Heart right ventricle (tissue), 16 donors: ENCODE measurements around the gene NPTX1. TPM values are rescaled to one million over a fixed set of nuclear protein-coding genes. Genes with fewer than 3 reads are reported as not detected.

Source experiments
- ATAC-seq, 8 donors: fragments of 200-7000 bp; cut with Tn5 transposase; one replicate each; pipeline ENCODE4 v1.9.1; 2020; ENCODE audit warnings: mild to moderate bottlenecking in 8 of 8, moderate library complexity in 8 of 8, moderate number of reproducible peaks in 1 of 8
- DNase-seq, 2 donors: peaks; one replicate each; pipeline ENCODE4 v3.0.0-alpha.2; 2020
- H3K27ac ChIP-seq, 10 donors: fragments of 200-600 bp; sonication (generic) in 2 of 10; one replicate each; pipeline versions ENCODE4 v1.5.0 to v1.8.0; 2020 to 2022; ENCODE audit warnings: mild to moderate bottlenecking in 3 of 10
- H3K27me3 ChIP-seq, 7 donors: fragments of 200-600 bp; one replicate each; pipeline ENCODE4 v1.8.0; 2021 to 2022; ENCODE audit warnings: mild to moderate bottlenecking in 2 of 7
- H3K36me3 ChIP-seq, 9 donors: fragments of 200-600 bp; sonication (generic) in 1 of 9; one replicate each; pipeline versions ENCODE4 v1.5.0 to v1.8.0; 2020 to 2022; ENCODE audit warnings: mild to moderate bottlenecking in 2 of 9
- H3K4me1 ChIP-seq, 9 donors: fragments of 200-600 bp; sonication (generic) in 1 of 9; one replicate each; pipeline versions ENCODE4 v1.5.0 to v1.8.0; 2020 to 2022; ENCODE audit warnings: mild to moderate bottlenecking in 4 of 9
- H3K4me3 ChIP-seq, 10 donors: fragments of 200-600 bp; sonication (generic) in 2 of 10; one replicate each; pipeline versions ENCODE4 v1.5.0 to v1.8.0; 2020 to 2022; ENCODE audit warnings: mild to moderate bottlenecking in 7 of 10, moderate library complexity in 2 of 10
- H3K9me3 ChIP-seq, 11 donors: fragments of 200-600 bp in 10 of 11; sonication (generic) in 2 of 11; one replicate each; pipeline versions ENCODE4 v1.5.0 to v1.8.0; 2013 to 2022; ENCODE audit warnings: mild to moderate bottlenecking in 2 of 11, control low read depth in 1 of 11, moderate library complexity in 1 of 11
- CTCF ChIP-seq, 9 donors: fragments of 200-600 bp; sonication (generic) in 2 of 9; IDR thresholded peaks; one replicate each; pipeline versions ENCODE4 v1.5.0 to v1.8.0; 2021 to 2022; ENCODE audit warnings: antibody characterized with exemption in 9 of 9, mild to moderate bottlenecking in 5 of 9, moderate library complexity in 1 of 9
- WGBS, 2 donors: extraction: QIAGEN DNeasy Blood & Tissue Kit; methylation state at CpG; one replicate each; pipeline ENCODE4 v1.1.7; 2013; ENCODE audit warnings: inconsistent platforms in 1 of 2; 5-methylcytosine and 5-hydroxymethylcytosine counted together
- intact Hi-C, 10 donors: fragments of 100-400 bp; cut with DNase I; formaldehyde crosslinking; loops; one replicate each; pipeline versions ENCODE4 v1.11.1 to v1.14.2; 2022
- polyA plus RNA-seq, 2 donors: library from polyadenylated mRNA; stranded (reverse); fragments of 200-250 nt; gene quantifications; one replicate each; pipeline ENCODE4 v1.2.3, GENCODE V29; 2013
- total RNA-seq, 10 donors: library from RNA; stranded (reverse); fragmentation: NEBNext Ultra II Directional in 3 of 10; extraction: Animal tissue kit (Norgen Biotek cat#: 25700) in 3 of 10; gene quantifications; one replicate each; pipeline versions ENCODE4 v1.2.1 to v1.2.4, GENCODE V29; 2021 to 2023
- donor health status: Arrhythmogenic right ventricular cardiomyopathy.
- donor health status: ischemic (EF 13 %, LVEDD 7.1; RV severe dilation, severe dysfunction).
- donor health status: healthy with polysubstance abuse.
- donor health status: DM: no; HTN: yes; CAD: no.
- donor health status: DM: no; HTN: no; CAD: no.
- donor health status: ischemic (EF 25% LVEDD 6.9; RV normal size, moderate dysfunction).
- donor health status: ischemic (EF 25% LVEDD 5.7; RV mildly dilated, moderate dysfunction).
- donor health status: healthy.
- donor health status: DM: yes; HTN: yes; CAD: no.
- donor health status: Ischemic cardiomyopathy.
- donor health status: ischemic (EF 35%, LVEDD 5.7; RV mildly dilated, moderate dysfunction).
- donor health status: nonischemic (EF 11% LVEDD 7.7; RV severe dilation, severe dysfunction).
- donor health status: DM: yes; HTN: yes; CAD: no.
- donor health status: PGD.
- donor health status: ischemic (EF 29% LVEDD 5.4; RV normal size, mild dysfunction).
- donor health status: nonischemic (EF 23%, LVEDD 6.1; RV moderate dilation, normal function).

The NPTX1 gene
- total and polyA plus RNA-seq, 12 donors: 0.03 TPM; not detected in 11

- intact Hi-C loops: no loop called here
- H3K9me3 ChIP-seq: no peaks in the 10 kb centered on the region
- no peaks in the 10 kb centered on the region for H3K4me1 ChIP-seq
- WGBS, 2 donors: 88 to 92% methylated on average over 14 of the region's 14 CpGs
- no peak overlapping the region for H3K27ac ChIP-seq
- H3K36me3 ChIP-seq: peaks cover 0 to 10% (median 0%) of the 10 kb centered on the region in 9 donors
- no peak overlapping the region for H3K4me3 ChIP-seq
- TF ChIP-seq CTCF (IDR thresholded peaks at IDR 0.05): no peak
- H3K27me3 ChIP-seq: peaks cover 0 to 18% (median 0%) of the 10 kb centered on the region in 7 donors
- no peak for ATAC-seq
- no peak for DNase-seq
Measured at GRCh38 chr17:80441598-80442322, 34.6 kb downstream of the NPTX1 start.

DNA sequence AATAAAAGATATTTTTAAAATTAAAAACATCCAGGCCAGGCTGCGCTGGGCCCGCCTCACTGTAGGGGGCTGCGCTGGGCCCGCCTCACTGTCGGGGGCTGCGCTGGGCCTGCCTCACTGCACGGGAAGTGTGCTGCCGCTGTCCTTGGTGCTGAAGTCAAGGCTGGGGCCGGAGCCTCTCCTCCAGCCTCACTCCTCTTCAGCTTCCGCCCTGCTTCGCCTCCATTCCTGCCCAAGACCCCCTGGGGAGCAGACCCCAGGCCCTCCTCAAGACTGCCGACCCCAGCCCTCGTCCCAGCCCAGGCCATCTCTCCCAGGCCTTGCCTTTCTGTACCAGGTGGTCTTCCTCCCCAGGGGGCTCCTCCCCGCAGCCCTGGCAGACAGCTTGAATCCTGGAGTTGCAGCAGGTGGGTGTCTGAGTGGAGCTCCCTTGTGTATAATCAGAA lies 35.3 kb downstream of the NPTX1 start:
- H3K9me3 ChIP-seq: no peaks in the 10 kb centered on the region
- no peak for TF ChIP-seq CTCF (IDR thresholded peaks at IDR 0.05)
- peaks cover 0 to 16% (median 0%) of the 10 kb centered on the region in 9 donors for H3K36me3 ChIP-seq
- H3K27ac ChIP-seq: no peak overlapping the region
- ATAC-seq: peak in 4 of 8 donors; percentile 30 to 54 (median 50)
- H3K4me3 ChIP-seq: no peak overlapping the region
- peaks cover 0 to 18% (median 0%) of the 10 kb centered on the region in 7 donors for H3K27me3 ChIP-seq
- 19 to 22% methylated on average over 14 of the region's 14 CpGs for WGBS, 2 donors
- DNase-seq: peak; percentile 32 to 51
- H3K4me1 ChIP-seq: no peaks in the 10 kb centered on the region
- intact Hi-C loops: no loop called here

DNA sequence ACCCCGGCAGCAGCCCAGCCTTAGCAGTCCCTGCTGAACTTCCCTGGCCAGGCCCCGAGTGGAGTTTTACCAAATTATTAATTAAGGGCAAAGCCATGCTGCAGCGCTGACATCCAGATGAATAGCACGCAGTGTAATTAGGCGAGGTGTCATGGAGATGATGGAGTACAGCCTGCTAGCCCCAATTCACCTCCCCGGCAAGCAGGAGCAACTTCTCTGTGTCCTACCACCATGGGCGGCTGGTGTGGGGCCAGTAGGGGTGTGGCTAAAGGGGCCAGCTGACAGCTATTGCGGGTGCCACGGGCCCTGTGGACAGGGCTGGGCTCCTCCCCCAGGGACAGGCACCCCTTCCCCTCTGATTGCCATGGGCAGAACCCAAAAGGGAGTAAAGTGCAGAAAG lies 36.9 kb downstream of the NPTX1 start:
- intact Hi-C loops: loop anchor here in 1 of 10 donors (5.0 kb wide), 1 partner anchor 523 kb away; no protein-coding TSS in a partner anchor
- WGBS, 2 donors: 77 to 79% methylated on average over 9 of the region's 9 CpGs
- no peak for DNase-seq
- no peak overlapping the region for H3K4me3 ChIP-seq
- TF ChIP-seq CTCF (IDR thresholded peaks at IDR 0.05): no peak
- no peak for ATAC-seq
- H3K27me3 ChIP-seq: peaks cover 0 to 7% (median 0%) of the 10 kb centered on the region in 7 donors
- H3K9me3 ChIP-seq: no peaks in the 10 kb centered on the region
- no peak overlapping the region for H3K27ac ChIP-seq
- H3K4me1 ChIP-seq: no peaks in the 10 kb centered on the region
- H3K36me3 ChIP-seq: peaks cover 0 to 17% (median 0%) of the 10 kb centered on the region in 9 donors

DNA sequence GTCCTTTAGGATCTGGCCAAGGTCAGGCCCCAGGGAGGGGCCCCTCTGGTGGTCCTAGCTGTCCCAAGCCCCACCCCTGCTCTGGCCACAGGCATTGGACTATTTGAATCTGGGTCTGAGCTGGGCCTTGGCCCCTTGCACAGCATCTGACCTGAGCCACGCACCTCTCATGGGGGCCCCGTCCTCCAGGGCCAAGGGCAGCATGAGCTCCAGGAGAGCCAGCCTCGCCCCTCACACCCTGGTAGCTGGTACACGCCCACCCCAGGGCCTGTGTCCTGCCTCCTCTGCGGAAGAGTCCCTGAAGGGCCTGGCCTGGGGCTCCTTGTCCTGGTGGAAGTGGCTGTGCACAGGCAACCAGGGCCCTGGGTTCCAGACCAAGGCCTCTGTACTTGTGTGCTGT lies 37.6 kb downstream of the NPTX1 start:
- intact Hi-C loops: loop anchor here in 1 of 10 donors (5.0 kb wide), 1 partner anchor 523 kb away; no protein-coding TSS in a partner anchor
- H3K9me3 ChIP-seq: no peaks in the 10 kb centered on the region
- no peak overlapping the region for H3K4me3 ChIP-seq
- ATAC-seq (peak in 1 of 8 donors; percentile 35), DNase-seq (no peak)
- WGBS, 2 donors: 92 to 99% methylated on average over 5 of the region's 5 CpGs
- no peak overlapping the region for H3K27ac ChIP-seq
- no peaks in the 10 kb centered on the region for H3K4me1 ChIP-seq
- H3K27me3 ChIP-seq: peaks cover 0 to 1% (median 0%) of the 10 kb centered on the region in 7 donors
- no peak for TF ChIP-seq CTCF (IDR thresholded peaks at IDR 0.05)
- peaks cover 0 to 17% (median 0%) of the 10 kb centered on the region in 9 donors for H3K36me3 ChIP-seq
